Chondrocyte (in vitro differentiated cells): Measurements from ENCODE around the gene TULP4. TPM values are rescaled to one million over a fixed set of nuclear protein-coding genes. Genes with fewer than 3 reads are reported as not detected.

ENCODE experiments used
- DNase-seq: peaks from one replicate; pipeline ENCODE4 v3.0.0; 2021; ENCODE audit warnings: mixed read lengths, low spot score
- H3K27ac Mint-ChIP-seq: one replicate; pipeline ENCODE4 v1.8.0; 2021; ENCODE audit warnings: mild to moderate bottlenecking, moderate library complexity, mixed read lengths; ENCODE audit not compliant: unreplicated experiment
- H3K27me3 Mint-ChIP-seq: 2 replicates; pipeline ENCODE4 v1.8.0; 2021; ENCODE audit warnings: low read depth, mixed read lengths
- H3K36me3 Mint-ChIP-seq: 2 replicates; pipeline ENCODE4 v1.8.0; 2021; ENCODE audit warnings: low read depth, mixed read lengths
- H3K4me1 Mint-ChIP-seq: 2 replicates; pipeline ENCODE4 v1.8.0; 2021; ENCODE audit warnings: low read depth, mild to moderate bottlenecking, mixed read lengths
- H3K4me3 Mint-ChIP-seq: one replicate; pipeline ENCODE4 v1.8.0; 2021; ENCODE audit warnings: mild to moderate bottlenecking, moderate library complexity, mixed read lengths; ENCODE audit not compliant: unreplicated experiment
- H3K9me3 Mint-ChIP-seq: 2 replicates; pipeline ENCODE4 v1.8.0; 2021; ENCODE audit warnings: low read depth, mixed read lengths
- CTCF ChIP-seq: fragments of 200-600 bp; sonication (generic); IDR thresholded peaks from 2 replicates; pipeline ENCODE4 v1.5.0; 2021; ENCODE audit warnings: antibody characterized with exemption, mild to moderate bottlenecking, moderate library complexity
- total RNA-seq: library from RNA; stranded (reverse); gene quantifications from 3 replicates; pipeline ENCODE4 v1.2.1, GENCODE V29; 2021

TULP4 gene
- total RNA-seq, 1 donor from 2014 or later = 97.7 TPM

- H3K4me3 Mint-ChIP-seq = no peak overlapping the region
- DNase-seq = no peak
- TF ChIP-seq CTCF = no peak
- no peaks in the 10 kb centered on the region for H3K27me3 Mint-ChIP-seq
- H3K27ac Mint-ChIP-seq = no peak overlapping the region
- H3K36me3 Mint-ChIP-seq = peaks cover 3% of the 10 kb centered on the region
- peaks cover 18% of the 10 kb centered on the region for H3K4me1 Mint-ChIP-seq
- H3K9me3 Mint-ChIP-seq = peaks cover 2% of the 10 kb centered on the region
These were observed 107.2 kb downstream of the TULP4 start for GRCh38 chr6:158419339-158419909.

- no peak for DNase-seq
- Mint-ChIP-seq H3K4me1 (peaks cover 14% of the 10 kb centered on the region), H3K27me3 (no peaks in the 10 kb centered on the region), H3K36me3 (peaks cover 6% of the 10 kb centered on the region), H3K27ac (no peak overlapping the region), H3K4me3 (no peak overlapping the region), H3K9me3 (peaks cover 2% of the 10 kb centered on the region)
- no peak for TF ChIP-seq CTCF
These were observed 109.1 kb downstream of the TULP4 start for GRCh38 chr6:158421381-158421780.

GRCh38 chr6:158422629-158423238, 110.5 kb downstream of the TULP4 start:
- no peak for TF ChIP-seq CTCF
- no peak overlapping the region for H3K4me3 Mint-ChIP-seq
- H3K27me3 Mint-ChIP-seq = no peaks in the 10 kb centered on the region
- no peak for DNase-seq
- H3K36me3 Mint-ChIP-seq = peaks cover 6% of the 10 kb centered on the region
- peaks cover 5% of the 10 kb centered on the region for H3K9me3 Mint-ChIP-seq
- H3K4me1 Mint-ChIP-seq = peaks cover 3% of the 10 kb centered on the region
- no peak overlapping the region for H3K27ac Mint-ChIP-seq

- peaks cover 3% of the 10 kb centered on the region for H3K9me3 Mint-ChIP-seq
- no peak for TF ChIP-seq CTCF
- no peak overlapping the region for H3K27ac Mint-ChIP-seq
- H3K4me3 Mint-ChIP-seq = no peak overlapping the region
- H3K4me1 Mint-ChIP-seq = peaks cover 2% of the 10 kb centered on the region
- no peaks in the 10 kb centered on the region for H3K27me3 Mint-ChIP-seq
- no peak for DNase-seq
- H3K36me3 Mint-ChIP-seq = peaks cover 25% of the 10 kb centered on the region
These were observed 118.8 kb downstream of the TULP4 start for GRCh38 chr6:158431036-158431435.

GRCh38 chr6:158431560-158431959, 119.3 kb downstream of the TULP4 start:
- Mint-ChIP-seq H3K9me3 (peaks cover under 1% of the 10 kb centered on the region), H3K27me3 (no peaks in the 10 kb centered on the region), H3K36me3 (peaks cover 23% of the 10 kb centered on the region), H3K4me1 (peaks cover 2% of the 10 kb centered on the region), H3K27ac (no peak overlapping the region), H3K4me3 (no peak overlapping the region)
- DNase-seq = no peak
- no peak for TF ChIP-seq CTCF
